ENCODE results near the gene HOMEZ.
"Not testable (repeated sequence)": the region's sequence is repeated elsewhere in the genome, so short reads cannot be mapped to it uniquely, and the experiment has no call there.

The HOMEZ gene

DNA sequence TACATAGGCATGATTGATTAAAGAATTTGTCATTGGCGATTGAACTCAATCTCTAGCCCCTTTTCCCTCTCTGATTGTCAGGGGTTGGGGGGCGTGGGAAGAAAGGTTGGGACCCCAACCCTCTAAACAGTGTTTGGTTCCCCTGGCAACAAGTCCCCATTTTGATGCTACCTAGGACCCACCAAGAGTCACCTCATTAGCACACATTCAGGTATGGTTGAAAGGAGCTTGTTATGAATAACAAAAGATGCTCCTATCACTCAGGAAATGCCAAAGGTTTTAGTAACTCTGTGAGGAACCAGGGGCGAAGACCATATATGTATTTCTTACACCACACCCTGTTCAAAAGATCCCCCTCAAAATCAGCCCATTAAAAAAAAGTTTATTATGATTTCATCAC, 33.9 kb downstream of the HOMEZ start:
- in situ Hi-C loops (cut with MboI; ENCODE audit: low sequenced_read_pairs, unreplicated experiment), result no loop called here
- DNase-seq (ENCODE audit: low spot score), result no peak
- TF ChIP-seq, protein P1, sequence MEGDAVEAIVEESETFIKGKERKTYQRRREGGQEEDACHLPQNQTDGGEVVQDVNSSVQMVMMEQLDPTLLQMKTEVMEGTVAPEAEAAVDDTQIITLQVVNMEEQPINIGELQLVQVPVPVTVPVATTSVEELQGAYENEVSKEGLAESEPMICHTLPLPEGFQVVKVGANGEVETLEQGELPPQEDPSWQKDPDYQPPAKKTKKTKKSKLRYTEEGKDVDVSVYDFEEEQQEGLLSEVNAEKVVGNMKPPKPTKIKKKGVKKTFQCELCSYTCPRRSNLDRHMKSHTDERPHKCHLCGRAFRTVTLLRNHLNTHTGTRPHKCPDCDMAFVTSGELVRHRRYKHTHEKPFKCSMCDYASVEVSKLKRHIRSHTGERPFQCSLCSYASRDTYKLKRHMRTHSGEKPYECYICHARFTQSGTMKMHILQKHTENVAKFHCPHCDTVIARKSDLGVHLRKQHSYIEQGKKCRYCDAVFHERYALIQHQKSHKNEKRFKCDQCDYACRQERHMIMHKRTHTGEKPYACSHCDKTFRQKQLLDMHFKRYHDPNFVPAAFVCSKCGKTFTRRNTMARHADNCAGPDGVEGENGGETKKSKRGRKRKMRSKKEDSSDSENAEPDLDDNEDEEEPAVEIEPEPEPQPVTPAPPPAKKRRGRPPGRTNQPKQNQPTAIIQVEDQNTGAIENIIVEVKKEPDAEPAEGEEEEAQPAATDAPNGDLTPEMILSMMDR (IDR thresholded peaks at IDR 0.05; ENCODE audit: borderline replicate concordance, control extremely low read depth, extremely low read depth, insufficient read depth, missing control alignments), result no peak

DNA sequence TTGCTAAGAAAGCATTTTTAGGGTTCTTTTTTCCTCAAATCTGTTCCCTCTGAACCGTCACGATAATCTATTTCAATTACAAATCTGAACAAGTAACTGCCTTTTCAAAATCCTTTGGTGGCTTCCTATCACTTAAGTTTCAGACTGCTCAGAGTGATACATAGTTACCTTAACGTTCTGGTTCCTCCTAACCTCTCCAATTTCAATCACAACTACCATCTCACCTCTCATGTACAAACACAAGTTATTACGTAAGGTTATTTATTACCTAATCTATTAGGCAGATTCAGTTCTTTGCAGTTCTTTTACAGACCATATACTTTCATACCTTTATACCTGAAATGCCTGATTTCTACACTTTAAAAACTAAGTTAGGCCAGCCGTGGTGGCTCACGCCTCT, 36.1 kb downstream of the HOMEZ start:
- in situ Hi-C loops (cut with MboI; ENCODE audit: low sequenced_read_pairs, unreplicated experiment), result no loop called here
- TF ChIP-seq, protein P1 (IDR thresholded peaks at IDR 0.05; ENCODE audit: borderline replicate concordance, control extremely low read depth, extremely low read depth, insufficient read depth, missing control alignments), result no peak
- no peak for DNase-seq (ENCODE audit: low spot score)

DNA sequence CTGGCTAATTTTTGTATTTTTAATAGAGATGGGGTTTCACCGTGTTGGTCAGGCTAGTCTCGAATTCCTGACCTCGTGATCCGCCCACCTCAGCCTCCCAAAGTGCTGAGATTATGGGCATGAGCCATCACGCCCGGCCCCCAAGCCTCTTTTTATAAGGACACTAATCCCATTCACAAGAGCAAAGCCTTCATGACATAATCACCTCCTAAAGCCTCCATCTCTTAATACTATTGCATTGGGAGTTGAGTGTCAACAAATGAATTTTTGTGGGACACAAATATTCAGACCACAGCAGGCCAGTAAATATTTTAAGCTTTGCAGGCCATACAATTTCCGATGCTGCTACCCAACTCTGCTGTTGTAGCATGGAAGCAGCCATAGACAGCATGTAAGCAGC, 37.3 kb downstream of the HOMEZ start:
- TF ChIP-seq, protein P1 (IDR thresholded peaks at IDR 0.05; ENCODE audit: borderline replicate concordance, control extremely low read depth, extremely low read depth, insufficient read depth, missing control alignments), result no peak
- in situ Hi-C loops (cut with MboI; ENCODE audit: low sequenced_read_pairs, unreplicated experiment), result no loop called here
- no peak for DNase-seq (ENCODE audit: low spot score)

DNA sequence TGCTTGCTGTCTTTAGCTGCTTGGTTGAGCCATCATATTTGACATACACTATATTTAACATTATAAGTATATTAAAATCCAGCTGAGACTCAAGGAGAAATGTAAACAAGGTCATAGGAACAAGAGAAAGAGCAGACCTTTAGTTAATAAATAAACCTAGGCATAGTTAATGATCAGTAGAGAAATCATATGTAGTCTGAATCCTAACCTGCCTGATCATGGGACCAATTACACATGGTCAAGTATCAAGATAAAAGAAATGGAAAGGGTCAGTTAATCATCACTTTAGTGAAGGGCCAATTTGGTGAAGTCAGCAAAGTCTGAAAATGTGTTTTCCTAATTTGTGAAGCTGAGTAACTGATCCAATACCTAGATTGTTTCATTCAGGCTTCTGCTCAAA, 40.6 kb downstream of the HOMEZ start:
- no peak for DNase-seq (ENCODE audit: low spot score)
- in situ Hi-C loops (cut with MboI; ENCODE audit: low sequenced_read_pairs, unreplicated experiment), result no loop called here
- TF ChIP-seq, protein P1 (IDR thresholded peaks at IDR 0.05; ENCODE audit: borderline replicate concordance, control extremely low read depth, extremely low read depth, insufficient read depth, missing control alignments), result no peak

DNA sequence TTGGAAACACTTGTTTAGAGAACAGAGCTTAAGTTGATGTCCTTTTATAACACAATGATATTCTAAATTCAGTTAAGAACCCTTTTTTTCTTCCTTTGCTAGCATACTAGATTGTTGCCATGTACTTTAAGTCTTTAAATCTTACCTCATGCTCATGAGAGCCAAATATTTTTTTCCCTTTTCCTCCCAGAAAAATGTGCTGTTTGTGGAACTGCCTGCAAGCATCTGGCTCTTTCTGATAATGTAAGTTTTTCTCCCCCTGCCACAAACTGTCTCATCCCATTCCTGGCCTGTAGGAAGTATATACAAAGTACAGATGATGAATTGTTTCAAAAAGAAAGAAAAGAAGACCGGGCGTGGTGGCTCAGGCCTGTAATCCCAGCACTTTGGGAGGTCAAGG, 42.9 kb downstream of the HOMEZ start:
- DNase-seq (ENCODE audit: low spot score), result no peak
- in situ Hi-C loops (cut with MboI; ENCODE audit: low sequenced_read_pairs, unreplicated experiment), result no loop called here
- TF ChIP-seq, protein P1 (IDR thresholded peaks at IDR 0.05; ENCODE audit: borderline replicate concordance, control extremely low read depth, extremely low read depth, insufficient read depth, missing control alignments), result no peak

DNA sequence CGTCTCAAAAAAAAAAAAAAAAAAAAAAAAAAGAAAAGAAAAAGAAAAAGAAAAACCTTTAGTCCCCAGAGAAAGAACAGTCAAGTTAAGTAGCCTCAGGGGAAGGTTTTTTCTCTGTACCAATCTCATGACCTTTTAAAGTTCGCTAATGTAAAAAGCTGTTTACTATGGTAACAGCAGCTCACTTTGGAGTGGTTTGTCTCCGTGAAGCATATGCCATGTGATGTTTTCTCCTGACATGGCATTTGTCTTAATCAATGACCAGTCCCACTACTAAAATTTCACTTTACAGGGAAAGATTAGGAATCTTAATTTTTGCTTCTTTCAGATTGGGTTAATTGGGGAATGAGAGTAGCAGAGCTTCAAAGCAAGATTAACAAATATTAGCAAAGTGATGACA, 43.9 kb downstream of the HOMEZ start:
- DNase-seq (ENCODE audit: low spot score), result no peak
- in situ Hi-C loops (cut with MboI; ENCODE audit: low sequenced_read_pairs, unreplicated experiment), result no loop called here
- TF ChIP-seq, protein P1 (IDR thresholded peaks at IDR 0.05; ENCODE audit: borderline replicate concordance, control extremely low read depth, extremely low read depth, insufficient read depth, missing control alignments), result no peak

DNA sequence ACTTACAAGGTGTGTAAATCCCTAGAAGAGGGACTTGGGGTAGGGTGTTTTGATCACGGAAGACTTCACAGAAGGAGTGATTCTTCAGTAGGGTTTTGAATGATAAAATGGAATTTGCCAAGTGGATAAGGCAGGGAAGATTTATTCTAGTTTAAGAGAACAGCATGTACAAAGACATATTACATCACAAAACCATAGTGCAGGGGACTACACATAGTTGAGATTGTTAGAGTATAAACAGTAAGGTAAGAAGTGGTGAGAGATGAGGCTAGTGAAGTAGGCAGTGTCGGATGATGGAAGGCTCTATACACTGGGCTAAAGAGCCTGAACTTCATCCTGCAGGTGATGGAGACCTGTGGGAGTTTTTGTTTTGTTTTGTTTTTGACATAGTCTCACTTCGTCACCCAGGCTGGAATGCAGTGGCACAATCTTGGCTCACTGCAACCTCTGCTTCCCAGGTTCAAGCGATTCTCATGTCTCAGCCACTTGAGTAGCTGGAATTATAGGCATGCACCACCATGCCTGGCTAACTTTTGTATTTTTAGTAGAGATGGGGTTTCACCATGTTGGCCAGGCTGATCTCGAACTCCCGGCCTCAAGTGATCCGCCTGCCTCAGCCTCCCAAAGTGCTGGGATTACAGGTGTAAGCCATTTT, 44.7 kb downstream of the HOMEZ start:
- in situ Hi-C loops (cut with MboI; ENCODE audit: low sequenced_read_pairs, unreplicated experiment); DNase-seq (ENCODE audit: low spot score): not testable (repeated sequence)

All from GM13976 (cell line).